Neural progenitor cell (in vitro differentiated cells): ENCODE data around the gene NCAM1.

Source experiments
- CTCF ChIP-seq: fragments of 200-600 bp; sonication (generic); IDR thresholded peaks from 2 replicates; pipeline ENCODE4 v1.5.1; 2017; ENCODE audit warnings: antibody characterized with exemption, mild to moderate bottlenecking
- EZH2 ChIP-seq: fragments of 200-600 bp; sonication (generic); IDR thresholded peaks from 2 replicates; pipeline ENCODE4 v1.6.1; 2017; ENCODE audit warnings: antibody characterized with exemption, mild to moderate bottlenecking, moderate library complexity
- EZH2phosphoT487 ChIP-seq: fragments of 200-600 bp; sonication (generic); IDR thresholded peaks from 2 replicates; pipeline ENCODE4 v1.6.1; 2017; ENCODE audit warnings: antibody characterized with exemption

GRCh38 chr11:113283881-113284280 lies 322.7 kb downstream of the NCAM1 start:
- TF ChIP-seq EZH2 (no peak), EZH2phosphoT487 (no peak), CTCF (no peak)
